HG02943 (cell line): Measurements from ENCODE around the gene SOX10.

Source experiments
- ATAC-seq: cut with Tn5 transposase; IDR thresholded peaks from one replicate; pipeline ENCODE4 v1.9.1; 2021; ENCODE audit warnings: mild to moderate bottlenecking, low read depth, moderate library complexity; ENCODE audit not compliant: unreplicated experiment

SOX10 gene

DNA sequence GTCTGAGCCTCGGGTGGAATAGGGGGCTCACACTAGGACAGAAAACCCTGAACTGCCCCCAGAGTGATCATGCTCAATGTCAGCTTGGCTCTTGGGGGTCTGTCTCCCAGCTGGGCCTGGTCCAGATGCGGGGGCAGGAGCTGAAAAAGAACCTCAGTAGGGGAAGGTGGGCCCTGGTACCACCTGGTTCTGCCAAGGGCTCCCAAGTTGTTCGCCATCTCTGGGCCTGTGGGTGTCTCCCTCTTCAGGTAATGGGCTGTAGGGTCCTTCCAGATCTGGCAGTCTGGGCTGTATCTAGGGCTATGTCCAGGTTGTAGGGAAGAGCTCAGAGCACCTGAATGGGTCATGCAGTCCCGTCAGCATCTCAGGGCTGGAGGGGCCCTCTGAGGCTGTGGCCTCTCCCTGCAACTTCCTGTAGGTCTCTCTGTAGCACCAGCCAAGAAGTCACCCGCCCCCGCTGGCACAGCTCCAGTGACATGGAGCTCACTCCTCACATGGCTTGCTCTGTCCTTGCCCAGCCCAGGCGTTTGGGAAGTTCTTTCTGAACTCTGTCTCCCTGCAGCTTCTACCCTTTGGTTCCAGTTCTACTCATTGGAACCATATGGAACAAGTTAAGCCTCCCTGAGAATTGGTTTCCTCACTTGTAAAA, 33.0 kb upstream of the SOX10 start:
- no peak for ATAC-seq

DNA sequence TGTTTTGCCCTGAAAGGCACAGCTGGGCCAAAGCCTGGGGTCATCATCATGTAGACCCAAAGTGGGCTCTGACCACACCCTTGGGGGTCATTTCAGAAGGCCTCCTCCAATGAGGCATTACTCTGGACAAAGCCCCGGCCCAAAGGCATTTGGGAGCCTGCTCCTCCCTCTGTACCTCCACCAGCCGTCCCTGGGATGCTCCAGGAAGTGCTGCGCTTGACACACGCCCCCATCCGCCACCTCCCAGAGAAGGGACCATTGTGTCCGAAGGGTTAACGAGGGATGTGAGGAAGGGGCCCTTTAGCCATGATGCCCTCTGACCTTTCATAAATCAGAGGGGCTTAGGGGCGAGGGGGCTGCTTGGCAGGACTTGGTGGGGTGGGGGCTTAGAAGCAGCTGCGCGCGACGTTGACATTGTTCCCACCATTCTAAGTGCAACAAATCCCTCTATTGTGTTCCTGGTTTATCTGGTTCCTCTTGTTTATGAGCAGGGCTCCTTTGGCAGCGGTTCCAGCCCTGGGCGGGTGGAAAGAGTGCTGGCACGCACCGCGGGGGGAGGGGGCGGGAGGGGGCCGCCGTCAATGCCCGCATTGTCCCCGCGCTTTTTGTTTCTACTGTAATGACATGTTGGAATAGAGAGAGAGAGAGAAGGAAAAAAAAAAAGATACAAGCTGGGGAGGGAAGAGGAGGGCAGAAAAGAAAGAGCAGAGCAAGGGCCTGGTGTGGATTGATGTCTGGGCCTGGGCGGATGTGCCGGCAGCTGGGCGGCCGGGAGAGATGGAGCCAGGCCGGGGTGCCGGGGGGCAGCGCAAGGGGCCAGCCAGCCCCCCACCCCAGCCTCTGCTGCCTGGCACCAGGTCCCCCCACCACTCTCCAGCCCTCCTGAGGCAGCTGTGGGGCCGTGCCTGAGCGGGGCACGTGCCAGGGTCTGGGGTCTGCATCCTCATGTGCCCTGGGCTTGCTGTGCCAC, 32.1 kb upstream of the SOX10 start:
- no peak for ATAC-seq

DNA sequence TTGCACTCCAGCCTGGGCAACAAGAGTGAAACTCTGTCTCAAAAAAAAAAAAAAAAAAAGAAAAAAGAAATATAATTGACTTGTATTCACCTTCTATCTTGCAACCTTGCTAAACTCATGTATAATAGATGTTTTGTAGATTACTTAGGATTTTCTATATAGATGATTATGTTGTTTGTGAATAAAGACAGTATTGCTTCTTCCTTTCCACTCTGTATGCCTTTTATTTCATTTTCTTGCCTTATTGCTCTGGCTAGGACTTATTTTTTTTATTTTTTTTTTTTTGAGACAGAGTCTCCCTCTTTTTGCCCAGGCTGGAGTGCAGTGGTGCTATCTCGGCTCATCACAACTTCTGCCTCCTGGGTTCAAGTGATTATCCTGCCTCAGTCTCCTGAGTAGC, 29.7 kb upstream of the SOX10 start:
- no peak for ATAC-seq

DNA sequence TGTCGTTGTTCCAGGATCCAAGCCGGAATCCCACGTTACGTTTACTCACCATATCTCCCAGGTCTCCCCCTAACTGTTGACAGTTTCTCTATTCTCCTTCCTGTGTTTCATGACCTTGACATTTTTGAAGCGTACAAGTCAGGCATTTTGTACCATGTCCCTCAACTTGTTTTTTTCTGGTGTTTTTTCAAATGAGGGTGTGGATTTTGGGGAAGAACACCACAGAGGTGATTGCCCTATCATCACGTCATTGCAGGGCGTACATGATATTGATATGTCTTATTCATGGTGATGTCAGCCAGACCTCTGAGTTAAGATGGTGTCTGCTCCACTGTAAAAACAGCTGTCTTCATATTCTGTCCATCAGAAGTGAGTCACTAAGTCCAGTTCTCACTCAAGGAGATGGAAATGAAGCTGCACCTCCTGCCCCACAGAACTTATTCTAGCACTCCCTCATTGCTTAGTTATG, 28.3 kb upstream of the SOX10 start:
- no peak for ATAC-seq

DNA sequence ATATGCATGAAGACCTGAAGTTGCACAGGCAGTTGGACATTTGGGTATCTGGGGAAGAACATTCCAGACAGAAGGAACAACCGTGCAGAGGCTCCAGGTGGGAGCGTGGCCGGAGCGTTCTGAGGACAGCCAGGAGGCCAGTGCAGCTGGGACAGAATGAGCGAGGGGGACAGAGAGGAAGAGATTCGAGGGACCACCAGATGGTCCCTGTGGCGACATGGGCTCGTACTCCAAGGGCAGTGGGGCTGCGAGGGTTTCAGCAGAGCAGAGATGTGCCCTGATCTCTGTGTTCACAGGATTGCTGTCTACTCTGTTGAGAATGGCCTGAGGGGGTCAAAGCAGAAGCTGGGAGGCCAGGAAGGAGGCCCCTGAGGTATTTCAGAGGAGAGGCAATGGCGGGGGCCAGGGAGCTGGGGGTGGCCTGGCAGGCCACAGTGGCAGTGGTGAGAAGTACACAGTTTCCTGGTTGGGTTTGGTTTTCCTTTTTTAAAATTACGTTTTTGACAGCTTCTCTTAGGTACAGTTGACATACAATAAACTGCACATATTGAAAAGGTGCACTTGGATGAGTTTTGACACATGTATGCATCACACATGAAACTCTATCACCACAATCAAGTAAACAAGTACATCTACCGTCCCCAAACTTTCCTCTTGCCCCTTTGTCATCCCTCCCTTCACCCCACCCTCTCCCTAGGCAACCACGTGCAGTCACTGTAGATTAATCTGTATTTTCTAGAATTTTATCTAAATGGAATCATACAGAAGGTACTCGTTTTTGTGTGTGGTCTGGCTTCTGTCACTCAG, 24.8 kb upstream of the SOX10 start:
- no peak for ATAC-seq

DNA sequence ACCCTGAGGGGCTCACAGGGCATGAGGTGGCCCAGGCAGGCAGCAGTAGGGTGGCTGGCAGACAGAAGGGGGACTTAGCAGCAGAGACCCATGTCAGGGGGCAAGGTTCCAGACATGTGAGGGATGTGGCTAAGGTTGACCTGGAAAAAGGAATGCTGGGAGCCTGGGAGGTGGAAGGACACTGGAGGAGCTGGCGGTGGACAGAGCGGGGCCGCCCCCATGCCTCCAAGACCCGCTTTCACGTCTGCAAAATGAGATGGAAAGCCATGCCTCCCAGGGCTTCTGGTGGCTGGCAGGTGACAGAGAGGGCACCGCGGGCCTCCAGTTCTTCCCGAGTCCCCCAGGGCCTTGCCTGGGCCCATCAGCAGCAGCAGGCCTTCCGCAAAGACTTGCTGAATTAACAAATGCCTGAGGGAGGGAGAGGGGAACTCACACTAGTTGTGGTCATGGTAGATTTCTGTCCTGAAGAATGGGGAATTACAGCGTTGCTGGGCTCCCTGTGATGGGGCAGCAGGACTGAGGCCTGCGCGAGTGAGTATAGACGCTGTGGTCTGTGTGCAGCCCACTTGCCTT, 23.1 kb upstream of the SOX10 start:
- no peak for ATAC-seq

DNA sequence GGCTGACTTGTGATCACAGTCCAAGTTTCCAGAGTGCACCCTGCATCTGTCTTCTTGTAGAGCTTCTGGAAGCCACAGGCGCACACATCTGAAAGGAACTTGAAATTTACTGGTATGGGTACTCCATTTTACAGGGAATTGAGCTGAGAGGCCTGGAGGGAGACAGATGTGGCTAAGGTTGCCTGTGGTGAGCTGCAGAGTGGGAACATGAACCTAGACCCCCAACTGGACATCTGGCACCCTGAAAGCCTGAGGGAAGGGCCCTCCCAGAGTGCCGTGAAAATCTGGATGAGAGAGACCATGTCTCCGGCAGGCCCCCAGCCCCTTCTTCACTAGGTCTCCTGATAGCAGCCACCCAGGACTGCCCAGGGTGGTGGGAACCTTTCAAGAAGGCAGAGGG, 22.6 kb upstream of the SOX10 start:
- no peak for ATAC-seq

DNA sequence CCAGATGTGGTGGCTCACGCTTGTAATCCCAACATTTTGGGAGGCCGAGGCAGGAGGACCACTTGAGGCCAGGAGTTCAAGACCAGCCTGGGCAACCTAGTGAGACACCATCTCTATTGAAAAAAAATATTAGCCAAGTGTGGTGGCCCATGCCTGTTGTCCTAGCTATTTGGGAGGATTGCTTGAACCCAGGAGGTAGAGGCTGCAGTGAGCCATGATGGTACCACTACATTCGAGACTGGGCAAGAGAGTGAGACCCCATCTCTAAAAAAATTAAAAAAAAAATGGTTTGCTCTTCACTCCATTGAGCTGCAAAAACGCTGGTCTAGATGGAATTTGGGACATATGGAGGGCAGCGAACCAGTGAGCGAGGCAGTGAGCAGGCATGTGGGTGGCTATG, 21.6 kb upstream of the SOX10 start:
- no peak for ATAC-seq

DNA sequence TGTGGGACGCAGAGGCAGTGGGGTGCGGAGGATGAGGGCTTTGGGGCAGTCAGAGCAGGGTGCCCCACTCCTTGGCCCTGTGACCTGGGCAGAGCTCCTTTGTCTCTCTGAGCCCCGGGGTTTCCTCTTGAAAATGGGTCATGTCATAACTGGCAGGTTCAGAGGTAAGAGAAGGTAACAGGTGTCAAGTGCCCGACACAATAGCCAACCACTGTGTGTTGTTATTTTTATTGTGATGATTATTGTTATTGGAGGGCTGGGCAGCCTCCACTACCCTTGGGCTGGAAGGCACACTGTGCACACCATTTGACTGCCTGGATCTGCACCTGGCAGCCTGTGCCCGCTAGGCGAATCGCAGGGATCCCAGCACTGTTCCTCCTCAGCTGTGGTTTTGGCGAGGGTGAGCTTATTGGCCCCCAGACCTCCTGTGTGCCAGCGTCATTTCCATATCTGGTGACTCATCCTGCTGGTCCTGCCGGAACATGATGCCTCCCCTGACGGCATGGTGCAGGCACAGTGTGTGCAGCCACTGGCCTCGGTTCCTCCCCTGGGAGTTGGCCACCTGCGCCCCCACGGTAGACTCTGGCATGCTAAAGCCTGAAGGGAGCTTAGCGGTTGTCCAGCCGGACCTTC, 15.4 kb upstream of the SOX10 start:
- no peak for ATAC-seq

DNA sequence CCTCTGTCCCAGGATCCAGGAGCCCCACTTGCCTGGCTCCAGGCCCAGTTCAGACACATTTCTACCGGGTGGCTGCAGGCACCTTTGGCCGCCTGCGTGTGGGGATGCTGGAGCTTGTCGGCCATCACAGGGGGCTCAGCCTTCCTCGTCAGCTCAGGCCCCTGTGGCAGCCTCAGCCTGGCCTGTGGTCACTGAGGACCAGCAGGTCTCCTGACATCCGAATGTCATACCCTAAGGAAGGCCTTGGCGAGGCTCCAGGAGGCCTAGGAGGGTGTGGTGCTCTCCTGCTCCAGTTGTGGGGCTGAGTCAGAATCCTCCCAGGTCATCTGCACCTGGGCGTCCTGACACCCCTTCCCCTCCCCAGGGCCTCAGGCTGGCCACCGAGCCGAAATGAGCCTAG, 14.9 kb upstream of the SOX10 start:
- ATAC-seq: no peak

DNA sequence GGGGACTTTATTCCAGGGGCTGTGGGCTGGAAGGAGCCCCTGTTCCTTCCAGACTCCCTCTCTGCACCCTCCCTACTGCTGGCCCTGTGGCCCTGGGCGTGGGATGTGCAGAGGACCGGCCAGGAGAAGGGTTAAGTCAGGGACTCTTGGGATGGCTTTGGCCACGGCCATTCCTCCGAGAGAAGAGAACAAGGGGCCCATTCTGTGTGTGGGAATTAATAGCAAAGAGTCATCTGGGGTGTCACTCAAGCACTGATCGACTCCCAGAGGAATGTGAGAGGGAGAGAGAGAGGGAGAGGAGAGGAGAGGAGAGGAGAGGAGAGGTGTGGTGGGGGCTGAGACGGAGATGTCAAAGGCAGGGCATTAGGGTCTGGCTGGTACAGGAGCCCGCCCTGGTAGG, 14.2 kb upstream of the SOX10 start:
- no peak for ATAC-seq

DNA sequence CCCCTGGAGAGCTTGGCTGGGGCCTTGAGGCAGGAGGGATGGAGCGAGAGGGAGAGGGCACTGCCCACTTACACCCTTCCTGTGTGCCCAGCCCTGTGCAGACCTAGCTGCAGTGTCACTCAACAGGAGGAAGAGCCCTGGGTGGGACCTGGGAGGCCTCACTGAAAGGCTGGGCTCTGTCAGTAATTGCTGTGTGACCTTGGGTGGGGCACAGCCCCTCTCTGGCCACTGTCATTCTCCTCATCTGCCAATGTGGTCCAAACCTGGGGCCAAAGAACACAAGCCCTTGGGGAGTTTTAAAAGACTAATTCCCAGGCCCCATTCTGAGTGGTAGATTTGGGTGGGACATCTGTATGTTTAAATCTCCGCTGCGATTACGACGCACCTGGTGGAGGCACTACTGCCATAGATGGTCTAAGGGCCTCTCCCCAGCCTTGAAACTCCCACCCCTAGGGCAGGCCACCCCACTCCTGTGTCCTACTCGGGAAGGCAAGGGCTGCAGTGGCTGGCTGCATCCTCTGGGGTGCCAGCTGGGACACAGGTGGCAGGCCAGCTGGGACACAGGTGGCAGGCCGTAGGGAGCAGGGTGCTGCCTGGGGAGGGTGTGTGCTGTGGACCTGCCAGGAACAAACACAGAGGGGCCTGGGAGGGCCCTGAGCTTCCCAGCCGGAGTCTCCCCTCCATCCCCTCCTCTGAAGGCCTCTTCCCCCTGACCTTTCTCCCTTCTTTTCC, 12.3 kb upstream of the SOX10 start:
- no peak for ATAC-seq

DNA sequence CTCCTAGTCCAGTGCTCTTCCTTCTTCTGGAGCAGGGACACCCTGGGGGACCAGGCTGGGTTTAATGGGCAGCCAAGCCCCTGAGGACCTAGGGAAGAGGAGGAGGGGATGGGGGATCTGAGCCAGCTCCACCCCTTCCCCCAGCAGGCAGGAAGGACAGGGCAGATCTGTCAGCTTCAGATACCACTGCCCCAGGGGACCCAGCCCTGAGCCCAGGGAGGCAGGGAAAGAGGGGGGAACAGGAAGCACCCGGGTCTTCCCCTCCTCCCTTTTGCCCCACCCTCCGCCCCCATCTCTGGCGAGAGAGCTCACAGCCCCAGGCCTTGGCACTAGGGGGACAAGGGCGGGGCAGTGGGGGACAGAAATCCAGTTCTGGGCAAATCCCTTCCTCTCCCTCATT, 11.7 kb upstream of the SOX10 start:
- no peak for ATAC-seq

DNA sequence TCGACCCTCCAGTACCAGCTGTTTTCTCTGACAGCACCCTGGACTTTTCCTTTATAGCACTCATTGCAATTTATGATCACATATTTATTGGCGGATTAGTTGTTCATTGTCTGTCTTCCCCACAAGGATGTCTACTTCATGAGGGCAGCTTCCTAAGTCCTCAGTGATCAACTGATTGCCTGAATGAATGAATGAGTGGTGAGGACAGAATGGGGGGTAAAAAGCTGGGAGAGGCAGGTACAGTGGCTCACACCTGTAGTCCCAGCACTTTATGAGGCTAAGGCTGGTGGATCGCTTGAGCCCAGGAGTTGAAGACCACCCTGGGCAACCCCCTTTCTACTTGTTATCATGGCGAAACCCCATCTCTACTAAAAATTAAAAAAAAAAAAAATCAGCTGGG, 11.1 kb upstream of the SOX10 start:
- no peak for ATAC-seq

DNA sequence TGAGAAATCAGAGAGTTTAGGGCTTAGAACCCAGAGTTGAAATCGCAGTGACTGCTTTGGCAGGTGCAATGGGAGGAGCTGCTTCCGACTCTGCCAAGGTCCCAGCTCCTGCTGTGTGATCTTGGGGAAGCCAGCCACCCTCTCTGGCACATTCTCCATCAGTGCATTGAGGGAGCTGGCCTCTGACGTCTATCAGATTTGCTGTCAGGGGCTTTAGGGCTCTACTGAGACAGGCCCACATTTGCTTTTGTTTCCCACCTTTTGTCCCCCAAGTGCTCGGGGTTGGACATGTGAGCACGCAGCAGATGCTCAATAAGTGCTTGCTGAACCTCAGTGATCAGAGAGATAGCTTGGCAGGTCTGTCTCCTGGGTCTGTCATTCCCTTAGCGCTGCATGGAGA, 10.6 kb upstream of the SOX10 start:
- ATAC-seq: no peak

DNA sequence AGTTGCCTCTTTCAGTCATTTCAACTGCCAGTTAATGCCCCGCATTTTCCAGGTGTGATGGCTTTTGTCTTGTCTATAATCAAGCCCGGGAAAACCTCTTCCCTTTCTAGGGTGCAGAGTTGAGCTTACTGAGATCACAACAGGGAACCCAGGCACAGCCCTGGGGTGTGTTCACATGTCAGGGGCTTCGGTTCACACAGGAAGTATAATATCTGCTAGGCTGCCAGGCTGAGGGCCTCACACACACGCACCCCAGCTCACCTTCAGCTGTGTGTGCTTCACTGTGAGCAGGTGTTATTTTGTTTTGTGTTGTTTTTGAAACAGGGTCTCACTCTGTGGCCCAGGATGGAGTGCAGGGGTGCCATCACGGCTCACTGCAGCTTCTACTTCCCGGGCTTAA, 9.7 kb upstream of the SOX10 start:
- no peak for ATAC-seq

DNA sequence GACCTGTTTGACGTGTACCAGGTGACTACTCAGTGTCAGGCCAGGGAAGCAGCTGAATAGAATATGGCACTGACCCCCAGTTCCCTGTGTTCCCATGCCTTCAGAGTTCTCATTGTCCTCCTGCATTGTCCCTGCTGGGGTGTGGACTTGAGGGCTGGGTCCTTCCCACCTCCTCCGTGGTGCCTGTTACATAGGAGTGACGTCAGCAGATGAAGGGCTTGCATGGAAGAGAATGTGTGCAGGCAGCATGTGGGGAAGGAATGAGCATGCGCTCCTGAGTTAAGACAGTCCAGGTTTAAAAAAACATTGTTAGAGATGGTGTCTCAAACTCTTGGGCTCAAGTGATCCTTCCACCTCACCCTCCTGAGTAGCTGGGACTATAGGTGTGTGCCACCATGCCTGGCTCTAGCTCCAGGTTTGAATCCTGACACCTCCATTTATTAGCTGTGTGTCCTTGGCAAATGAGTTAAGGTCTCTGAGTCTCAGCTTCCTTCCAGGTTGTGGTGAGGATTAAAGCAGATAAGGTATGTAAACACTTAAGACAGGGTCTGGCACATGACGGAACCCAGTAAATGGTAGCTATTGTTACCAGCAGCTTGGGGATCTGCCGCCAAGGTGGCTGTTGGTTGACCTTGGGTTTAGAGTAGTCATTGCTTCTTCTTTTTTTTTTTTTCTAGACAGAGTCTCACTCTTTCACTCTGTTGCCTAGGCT, 7.5 kb upstream of the SOX10 start:
- ATAC-seq: no peak

DNA sequence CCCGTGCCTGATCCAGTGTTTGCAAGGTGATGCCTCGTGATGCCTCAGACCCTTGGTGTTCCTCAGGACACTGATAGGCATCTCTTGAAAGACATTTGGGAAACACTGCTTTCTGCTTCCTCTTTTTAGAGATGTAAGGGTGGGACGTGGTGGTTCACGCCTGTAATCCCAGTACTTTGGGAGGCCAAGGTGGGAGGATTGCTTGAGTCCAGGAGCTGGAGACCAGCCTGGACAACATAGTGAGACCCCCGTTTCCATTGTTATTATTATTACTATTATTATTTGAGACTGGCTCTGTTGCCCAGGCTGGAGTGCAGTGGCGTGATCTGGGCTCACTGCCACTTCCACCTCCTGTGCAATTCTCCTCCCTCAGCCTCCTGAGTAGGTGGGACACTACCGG, 6.5 kb upstream of the SOX10 start:
- no peak for ATAC-seq

DNA sequence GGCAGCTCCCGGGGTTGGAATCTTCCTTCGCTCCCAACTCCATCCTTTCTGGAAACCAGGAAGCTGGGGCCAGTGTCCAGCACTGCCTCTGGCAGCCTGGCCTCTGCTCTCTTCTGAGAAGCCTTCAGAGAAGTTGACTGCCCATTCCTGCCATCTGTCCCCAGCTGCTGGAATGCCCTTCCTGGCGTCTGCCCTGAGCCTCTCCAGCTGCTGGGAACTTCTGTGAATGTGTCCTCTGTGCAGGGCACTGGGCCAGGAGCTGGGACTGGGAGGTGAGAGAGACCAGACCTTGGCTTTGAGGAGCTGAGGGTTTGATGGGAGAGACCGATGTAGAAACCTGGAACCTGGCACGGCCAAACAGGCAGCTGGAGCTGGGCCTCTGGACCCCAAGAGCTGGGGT, 5.9 kb upstream of the SOX10 start:
- no peak for ATAC-seq
